Neural cell (in vitro differentiated cells): ENCODE measurements around the gene GRIK3. TPM values are rescaled to one million over a fixed set of nuclear protein-coding genes. Genes with fewer than 3 reads are reported as not detected.

Experiments
- H2AFZ ChIP-seq: fragments of 200-600, 300-800 bp; sonication (generic), shearing (Covaris generic); 2 replicates; pipeline ENCODE4 v1.6.0; 2014; ENCODE audit warnings: low read depth, mild to moderate bottlenecking, antibody characterized with exemption, low read length, moderate library complexity
- H3F3A ChIP-seq: fragments of 200-600 bp; shearing (Covaris generic); 2 replicates; pipeline ENCODE4 v1.6.1; 2016; ENCODE audit warnings: mild to moderate bottlenecking, moderate library complexity, mixed read lengths, antibody characterized with exemption, low read length; ENCODE audit not compliant: insufficient read depth, poor library complexity, severe bottlenecking
- H3K27ac ChIP-seq: fragments of 200-600, 300-800 bp; sonication (generic), shearing (Covaris generic); 2 replicates; pipeline ENCODE4 v1.5.1; 2014; ENCODE audit warnings: mild to moderate bottlenecking, low read length, moderate library complexity
- H3K27me3 ChIP-seq: fragments of 300-800, 200-600 bp; sonication (generic), shearing (Covaris generic); 2 replicates; pipeline ENCODE4 v1.6.0; 2014; ENCODE audit warnings: mild to moderate bottlenecking, low read depth, low read length, moderate library complexity; ENCODE audit not compliant: insufficient read depth
- H3K36me3 ChIP-seq: fragments of 300-800, 200-600 bp; sonication (generic), shearing (Covaris generic); 2 replicates; pipeline ENCODE4 v1.5.1; 2014; ENCODE audit warnings: mild to moderate bottlenecking, antibody characterized with exemption, low read length, moderate library complexity; ENCODE audit not compliant: insufficient read depth
- H3K4me2 ChIP-seq: fragments of 300-800, 200-600 bp; sonication (generic), shearing (Covaris generic); 2 replicates; pipeline ENCODE4 v1.6.0; 2014; ENCODE audit warnings: mild to moderate bottlenecking, low read length
- H3K4me3 ChIP-seq: fragments of 300-800, 200-600 bp; sonication (generic), shearing (Covaris generic); 2 replicates; pipeline ENCODE4 v1.5.1; 2014; ENCODE audit warnings: mild to moderate bottlenecking, low read length, moderate library complexity
- H3K79me2 ChIP-seq: fragments of 200-600 bp; shearing (Covaris generic); replicated peaks from 2 replicates; pipeline ENCODE4 v1.6.0; 2014; ENCODE audit warnings: mild to moderate bottlenecking, low read length, moderate library complexity; ENCODE audit not compliant: insufficient read depth
- H3K9ac ChIP-seq: fragments of 300-800, 200-600 bp; sonication (generic), shearing (Covaris generic); 2 replicates; pipeline ENCODE4 v1.6.1; 2016; ENCODE audit warnings: mild to moderate bottlenecking, low read length, mixed read lengths
- H3K9me2 ChIP-seq: fragments of 200-600 bp; shearing (Covaris generic); 2 replicates; pipeline ENCODE4 v1.6.1; 2016; ENCODE audit warnings: mild to moderate bottlenecking, low read length, mixed read lengths; ENCODE audit not compliant: insufficient read depth
- H3K9me3 ChIP-seq: fragments of 200-600, 300-800 bp; sonication (generic), shearing (Covaris generic); 2 replicates; pipeline ENCODE4 v1.6.1; 2016; ENCODE audit warnings: mild to moderate bottlenecking, mixed run types, low read length, moderate library complexity, mixed read lengths
- H4K20me1 ChIP-seq: fragments of 200-600 bp; shearing (Covaris generic); 2 replicates; pipeline ENCODE4 v1.6.1; 2016; ENCODE audit warnings: mild to moderate bottlenecking, mixed run types; ENCODE audit not compliant: insufficient read depth
- CTCF ChIP-seq: fragments of 450-650 bp; IDR thresholded peaks from 2 replicates; pipeline ENCODE4 v1.5.1; 2014; ENCODE audit warnings: antibody characterized with exemption, mild to moderate bottlenecking, moderate library complexity; ENCODE audit not compliant: poor library complexity, severe bottlenecking
- EP300 ChIP-seq: fragments of 450-650 bp; conservative IDR thresholded peaks from 2 replicates; pipeline ENCODE4 v1.6.1; 2014; ENCODE audit warnings: antibody characterized with exemption, mild to moderate bottlenecking, moderate library complexity; ENCODE audit not compliant: poor library complexity, severe bottlenecking
- EZH2 ChIP-seq: fragments of 200-600, 300-800 bp; shearing (Covaris generic), sonication (generic); IDR thresholded peaks from 2 replicates; pipeline ENCODE4 v1.6.1; 2014; ENCODE audit warnings: antibody characterized with exemption, low read length, borderline replicate concordance, mild to moderate bottlenecking; ENCODE audit not compliant: insufficient read depth, poor library complexity, severe bottlenecking
- MXI1 ChIP-seq: fragments of 450-650 bp; conservative IDR thresholded peaks from 2 replicates; pipeline ENCODE4 v1.6.1; 2014; ENCODE audit warnings: antibody characterized with exemption, mild to moderate bottlenecking; ENCODE audit not compliant: poor library complexity, severe bottlenecking
- POLR2AphosphoS5 ChIP-seq: IDR thresholded peaks from 2 replicates; pipeline ENCODE4 v1.6.1; 2012
- RAD21 ChIP-seq: fragments of 450-650 bp; conservative IDR thresholded peaks from 2 replicates; pipeline ENCODE4 v1.6.1; 2014; ENCODE audit warnings: antibody characterized with exemption, mild to moderate bottlenecking, moderate library complexity
- REST ChIP-seq: IDR thresholded peaks from 2 replicates; pipeline ENCODE4 v1.6.1; 2012; ENCODE audit warnings: borderline replicate concordance
- SMC3 ChIP-seq: fragments of 450-650 bp; conservative IDR thresholded peaks from 2 replicates; pipeline ENCODE4 v1.6.1; 2014; ENCODE audit warnings: antibody characterized with exemption, mild to moderate bottlenecking, moderate library complexity; ENCODE audit not compliant: poor library complexity
- TAF1 ChIP-seq: IDR thresholded peaks from 2 replicates; pipeline ENCODE4 v1.6.1; 2012; ENCODE audit warnings: low read depth
- polyA plus RNA-seq: library from polyadenylated mRNA; depleted of rRNA; stranded (reverse); fragments of >200 nt; gene quantifications from 2 replicates; pipeline ENCODE4 v1.2.3, GENCODE V29; 2014

Gene GRIK3
- polyA plus RNA-seq, 1 donor from 2014 or later, result 5.0 TPM

GRCh38 chr1:36855699-36856494, 178.4 kb downstream of the GRIK3 start:
- H3F3A ChIP-seq, result no peaks in the 10 kb centered on the region
- no peak overlapping the region for H3K4me2 ChIP-seq
- no peaks in the 10 kb centered on the region for H3K36me3 ChIP-seq
- no peak overlapping the region for H3K4me3 ChIP-seq
- no peaks in the 10 kb centered on the region for H3K9me3 ChIP-seq
- TF ChIP-seq RAD21 (no peak), EZH2 (no peak), TAF1 (no peak), MXI1 (no peak), POLR2AphosphoS5 (no peak), SMC3 (no peak), EP300 (no peak), REST (no peak), CTCF (no peak)
- no peaks in the 10 kb centered on the region for H3K9me2 ChIP-seq
- no peaks in the 10 kb centered on the region for H3K27me3 ChIP-seq
- H3K79me2 ChIP-seq, result no peaks in the 10 kb centered on the region
- no peaks in the 10 kb centered on the region for H4K20me1 ChIP-seq
- no peak overlapping the region for H3K27ac ChIP-seq
- no peak overlapping the region for H3K9ac ChIP-seq
- H2AFZ ChIP-seq, result no peak overlapping the region

DNA sequence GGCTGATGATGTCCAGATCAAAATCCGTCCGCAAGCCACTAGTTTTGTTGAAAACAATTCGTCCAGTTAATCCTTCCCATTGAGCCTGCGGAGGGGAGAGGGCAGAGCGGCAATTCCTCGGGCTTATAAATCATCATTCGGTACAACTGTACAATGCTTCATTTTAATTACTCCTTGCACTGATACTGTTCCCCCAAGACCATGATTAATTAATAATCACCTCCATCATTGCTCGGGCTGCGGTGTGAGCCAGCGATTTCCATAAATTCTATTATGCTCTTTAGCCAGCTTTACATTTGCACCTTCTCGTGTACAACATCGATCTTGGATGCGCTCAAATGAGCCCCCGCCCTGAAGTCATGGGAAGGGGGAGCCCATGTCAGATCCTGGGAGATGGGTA, 180.7 kb downstream of the GRIK3 start:
- no peaks in the 10 kb centered on the region for H4K20me1 ChIP-seq
- H3F3A ChIP-seq, result no peaks in the 10 kb centered on the region
- H3K9ac ChIP-seq, result no peak overlapping the region
- no peak overlapping the region for H3K27ac ChIP-seq
- TF ChIP-seq EZH2 (no peak), SMC3 (no peak), TAF1 (no peak), MXI1 (no peak), EP300 (no peak), REST (no peak), POLR2AphosphoS5 (no peak), CTCF (no peak), RAD21 (no peak)
- H3K9me2 ChIP-seq, result no peaks in the 10 kb centered on the region
- no peak overlapping the region for H3K4me2 ChIP-seq
- H3K79me2 ChIP-seq, result no peaks in the 10 kb centered on the region
- no peak overlapping the region for H2AFZ ChIP-seq
- no peaks in the 10 kb centered on the region for H3K27me3 ChIP-seq
- H3K4me3 ChIP-seq, result no peak overlapping the region
- no peaks in the 10 kb centered on the region for H3K36me3 ChIP-seq
- no peaks in the 10 kb centered on the region for H3K9me3 ChIP-seq
